HFF-Myc (cell line): ENCODE measurements around the gene LMTK2.

Experiments
- DNase-seq: peaks from one replicate; pipeline ENCODE4 v3.0.0-alpha.2; 2011; ENCODE audit warnings: low read depth; ENCODE audit errors: extremely low read depth
- H3K4me3 ChIP-seq: replicated peaks from 2 replicates; pipeline ENCODE4 v1.5.1; 2011; ENCODE audit warnings: low read depth, mild to moderate bottlenecking, control low read depth, low read length
- TF ChIP-seq, protein P1 (sequence below): IDR thresholded peaks from 2 replicates; pipeline ENCODE4 v1.5.1; 2012; ENCODE audit warnings: mild to moderate bottlenecking, low read depth, low read length, control low read depth; ENCODE audit errors: missing control alignments

Gene LMTK2

GRCh38 chr7:98163269-98163668 lies 56.6 kb downstream of the LMTK2 start:
- no peak overlapping the region for H3K4me3 ChIP-seq
- TF ChIP-seq, protein P1, sequence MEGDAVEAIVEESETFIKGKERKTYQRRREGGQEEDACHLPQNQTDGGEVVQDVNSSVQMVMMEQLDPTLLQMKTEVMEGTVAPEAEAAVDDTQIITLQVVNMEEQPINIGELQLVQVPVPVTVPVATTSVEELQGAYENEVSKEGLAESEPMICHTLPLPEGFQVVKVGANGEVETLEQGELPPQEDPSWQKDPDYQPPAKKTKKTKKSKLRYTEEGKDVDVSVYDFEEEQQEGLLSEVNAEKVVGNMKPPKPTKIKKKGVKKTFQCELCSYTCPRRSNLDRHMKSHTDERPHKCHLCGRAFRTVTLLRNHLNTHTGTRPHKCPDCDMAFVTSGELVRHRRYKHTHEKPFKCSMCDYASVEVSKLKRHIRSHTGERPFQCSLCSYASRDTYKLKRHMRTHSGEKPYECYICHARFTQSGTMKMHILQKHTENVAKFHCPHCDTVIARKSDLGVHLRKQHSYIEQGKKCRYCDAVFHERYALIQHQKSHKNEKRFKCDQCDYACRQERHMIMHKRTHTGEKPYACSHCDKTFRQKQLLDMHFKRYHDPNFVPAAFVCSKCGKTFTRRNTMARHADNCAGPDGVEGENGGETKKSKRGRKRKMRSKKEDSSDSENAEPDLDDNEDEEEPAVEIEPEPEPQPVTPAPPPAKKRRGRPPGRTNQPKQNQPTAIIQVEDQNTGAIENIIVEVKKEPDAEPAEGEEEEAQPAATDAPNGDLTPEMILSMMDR, result no peak
- no peak for DNase-seq

DNA sequence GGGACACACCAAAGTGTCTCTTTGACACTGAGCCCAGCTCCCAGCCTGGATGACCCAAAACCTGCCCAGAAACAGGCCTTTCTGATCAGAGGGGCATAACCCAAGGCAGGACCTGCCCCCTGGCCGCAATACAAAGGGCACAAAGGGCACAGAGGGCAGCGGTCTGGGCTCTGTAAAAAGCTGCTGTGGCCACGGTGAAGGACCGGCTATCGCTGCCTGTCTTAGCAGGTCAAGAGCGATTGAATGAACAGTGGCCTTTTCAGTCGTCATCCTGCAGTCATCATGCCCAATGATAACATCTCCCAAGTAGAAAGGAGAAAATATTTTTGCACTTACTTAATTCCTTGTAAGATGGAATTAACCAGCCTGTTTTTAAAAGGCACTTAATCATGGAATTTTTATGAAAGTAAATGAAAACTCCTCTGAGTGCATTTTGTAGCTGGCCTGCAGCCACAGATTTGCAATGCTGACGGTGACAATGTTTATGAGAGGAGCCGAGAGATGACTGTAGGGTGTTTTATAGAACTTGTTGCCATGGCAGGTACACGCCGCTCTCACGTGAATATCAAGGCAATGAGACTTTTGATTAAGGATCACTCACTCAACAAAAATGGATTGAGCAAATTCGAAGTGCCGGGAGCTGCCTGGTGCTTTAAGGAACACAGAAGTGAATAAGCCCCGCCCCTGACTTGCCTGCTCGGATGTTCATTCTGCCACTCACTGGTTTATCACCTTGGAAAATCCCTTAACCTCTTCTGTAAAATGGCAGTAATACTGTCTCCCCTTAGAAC lies 57.2 kb downstream of the LMTK2 start:
- TF ChIP-seq, protein P1, result no peak
- no peak overlapping the region for H3K4me3 ChIP-seq
- DNase-seq, result no peak

GRCh38 chr7:98165827-98166667 lies 59.4 kb downstream of the LMTK2 start:
- no peak for DNase-seq
- no peak overlapping the region for H3K4me3 ChIP-seq
- TF ChIP-seq, protein P1, result peak; percentile 67

GRCh38 chr7:98166668-98166970 lies 60.0 kb downstream of the LMTK2 start:
- TF ChIP-seq, protein P1, result no peak
- no peak for DNase-seq
- H3K4me3 ChIP-seq, result no peak overlapping the region

DNA sequence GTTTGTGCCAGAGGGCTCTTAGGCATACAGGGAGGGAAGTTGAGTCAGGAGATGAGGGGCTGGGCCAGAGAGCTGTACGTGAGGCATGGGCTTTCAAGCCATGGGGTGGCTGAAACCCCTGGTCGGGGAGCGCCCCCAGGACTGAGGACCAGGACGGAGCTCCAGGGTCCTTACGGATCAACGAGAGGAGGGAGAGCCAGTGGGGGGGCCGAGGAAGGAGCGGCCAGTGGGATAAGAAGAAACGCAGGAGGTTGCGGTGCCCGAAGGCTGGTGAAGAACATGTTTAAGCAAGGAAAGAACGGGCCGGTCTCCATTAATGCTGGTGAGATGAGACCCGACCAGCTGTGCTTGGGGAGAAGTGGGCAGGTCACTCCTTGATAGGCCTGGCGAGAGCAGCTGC lies 61.0 kb downstream of the LMTK2 start:
- TF ChIP-seq, protein P1, result no peak
- DNase-seq, result no peak
- H3K4me3 ChIP-seq, result no peak overlapping the region

DNA sequence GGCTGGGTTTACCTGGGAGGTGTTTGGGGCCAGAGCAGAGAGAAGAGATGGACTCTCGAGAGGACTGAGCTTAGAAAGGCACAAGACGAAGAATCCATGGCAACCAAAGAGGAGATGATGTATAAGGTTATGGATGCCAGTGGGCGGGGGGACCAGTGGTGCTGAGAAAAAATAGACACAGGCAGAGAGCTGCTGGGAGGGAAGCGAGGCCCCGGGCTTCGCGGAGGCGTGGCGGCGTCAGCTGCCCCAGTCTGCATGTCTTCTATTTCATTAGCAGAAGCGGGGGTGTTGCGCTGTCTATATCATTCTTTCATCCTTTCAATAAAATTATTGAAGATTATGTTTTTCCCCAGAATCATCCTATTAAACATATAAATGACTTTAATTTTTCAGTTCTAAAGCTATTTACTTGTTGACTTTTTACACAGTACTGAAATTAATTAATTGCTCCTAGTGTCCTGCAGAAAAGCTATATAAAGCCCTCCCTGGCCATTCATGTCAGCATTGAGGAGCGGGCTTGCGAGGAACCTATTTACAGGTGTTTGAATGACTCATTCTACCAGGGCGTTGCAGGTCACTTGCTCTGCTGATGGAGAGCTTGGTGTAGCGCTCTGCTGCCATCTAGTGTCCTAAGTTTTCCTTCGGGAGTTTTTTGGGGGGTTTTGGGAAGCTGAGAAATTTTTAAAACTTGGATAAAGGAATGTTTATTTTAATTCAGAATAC lies 61.7 kb downstream of the LMTK2 start:
- TF ChIP-seq, protein P1, result peak; percentile 74
- DNase-seq, result peak; percentile 41
- no peak overlapping the region for H3K4me3 ChIP-seq
